AG04449 (cell line): ENCODE data around the gene STAMBP.
"Not testable (repeated sequence)": the region's sequence is repeated elsewhere in the genome, so short reads cannot be mapped to it uniquely, and the experiment has no call there.

Experiments used
- CTCF ChIA-PET: fragments of 350-600 bp; formaldehyde crosslinking; extraction: SDS; loops from one replicate; lab custom pipeline; 2021; ENCODE audit warnings: antibody characterized with exemption; lab: Yijun Ruan, JAX
- POLR2A ChIA-PET: fragments of 400-600, 350-600 bp; formaldehyde crosslinking; extraction: SDS; loops from one replicate; lab custom pipeline; 2020; ENCODE audit warnings: antibody characterized with exemption, inconsistent platforms; lab: Yijun Ruan, JAX
- DNase-seq: peaks from one replicate; pipeline ENCODE4 v3.0.0-alpha.2; 2010; ENCODE audit warnings: low read depth, low spot score
- H3K4me3 ChIP-seq: 2 replicates; pipeline ENCODE4 v1.5.1; 2011; ENCODE audit warnings: low read depth, mild to moderate bottlenecking, control low read depth, low read length
- CTCF ChIP-seq: IDR thresholded peaks from one replicate; pipeline ENCODE4 v1.5.1; 2011; ENCODE audit warnings: mild to moderate bottlenecking, moderate library complexity, low read length, control low read depth, inconsistent platforms; ENCODE audit not compliant: insufficient read depth; ENCODE audit errors: missing control alignments

The STAMBP gene

GRCh38 chr2:73862987-73863386 is 34.2 kb downstream of the STAMBP start:
- H3K4me3 ChIP-seq: no peak overlapping the region
- DNase-seq: no peak
- POLR2A ChIA-PET: no interaction called here
- TF ChIP-seq CTCF: no peak
- CTCF ChIA-PET: interaction anchor here (1.1 kb wide), 2 partner anchors 36 to 42 kb away, joined by 3 to 5 read pairs; no protein-coding TSS in a partner anchor

- no peak for DNase-seq
- ChIA-PET POLR2A (no interaction called here), CTCF (no interaction called here)
- TF ChIP-seq CTCF: no peak
- no peak overlapping the region for H3K4me3 ChIP-seq
Measured at GRCh38 chr2:73868204-73868978, 39.6 kb downstream of the STAMBP start.

DNA sequence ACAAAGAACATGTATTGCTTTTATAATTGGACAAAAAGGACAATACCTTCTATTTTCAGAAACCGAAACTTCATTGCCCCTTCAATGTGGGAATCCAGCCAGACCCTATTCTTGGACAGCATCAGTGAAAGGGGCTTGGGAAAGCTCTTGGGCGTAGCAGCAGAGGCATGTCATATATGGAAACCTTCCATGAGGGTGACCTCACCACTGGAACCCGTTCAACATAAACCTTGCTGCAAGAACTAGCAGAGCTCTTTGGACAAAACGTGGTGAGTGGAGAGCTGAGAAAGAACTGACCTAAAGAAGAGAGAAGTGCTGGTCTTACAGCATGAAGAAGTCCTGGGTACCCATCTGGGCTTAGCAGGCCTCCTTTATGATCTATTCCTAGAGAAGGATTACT is 41.3 kb downstream of the STAMBP start:
- no peak for TF ChIP-seq CTCF
- ChIA-PET CTCF (interaction anchor here (0.9 to 1.3 kb wide), 2 partner anchors 11 to 250 kb away, joined by 3 to 5 read pairs; no protein-coding TSS in a partner anchor), POLR2A (interaction anchor here (0.6 to 1.0 kb wide), 2 partner anchors 41 to 57 kb away, joined by 3 read pairs; partner anchors contain the start of gene STAMBP)
- DNase-seq: peak; percentile 45
- no peak overlapping the region for H3K4me3 ChIP-seq

GRCh38 chr2:73877071-73877802 is 48.5 kb downstream of the STAMBP start:
- ChIA-PET POLR2A (no interaction called here), CTCF (no interaction called here)
- TF ChIP-seq CTCF: no peak
- H3K4me3 ChIP-seq: no peak overlapping the region
- no peak for DNase-seq

GRCh38 chr2:73877984-73878383 is 49.2 kb downstream of the STAMBP start:
- H3K4me3 ChIP-seq, POLR2A ChIA-PET, CTCF ChIA-PET, DNase-seq: not testable (repeated sequence)

DNA sequence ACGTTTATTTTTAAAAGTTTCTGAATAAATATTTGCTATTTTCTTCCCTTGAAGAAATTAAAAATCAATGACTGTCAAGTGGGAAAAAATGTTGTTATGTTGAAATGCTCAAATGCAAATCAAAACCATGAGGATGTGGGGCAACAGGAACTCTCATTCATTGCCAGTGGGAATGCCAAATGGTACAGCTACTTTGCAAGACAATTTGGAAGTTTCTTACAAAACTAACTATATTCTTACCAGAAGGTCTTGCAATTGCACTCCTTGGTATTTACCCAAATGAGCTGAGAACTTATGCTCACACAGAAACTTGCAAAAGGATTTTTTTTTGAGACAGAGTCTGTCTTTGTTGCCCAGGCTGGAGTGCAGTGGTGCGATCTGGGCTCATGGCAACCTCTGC is 56.6 kb downstream of the STAMBP start:
- DNase-seq: no peak
- POLR2A ChIA-PET: no interaction called here
- TF ChIP-seq CTCF: no peak
- H3K4me3 ChIP-seq: no peak overlapping the region
- CTCF ChIA-PET: no interaction called here
